GM12892 (cell line): ENCODE results near the gene MAPK12.

ENCODE experiments used
- POLR2A ChIP-seq: IDR thresholded peaks from 2 replicates; pipeline ENCODE4 v1.6.1; 2011; ENCODE audit warnings: low read depth, low read length, control low read depth
- POLR2AphosphoS5 ChIP-seq: IDR thresholded peaks from 2 replicates; pipeline ENCODE4 v1.6.1; 2011; ENCODE audit warnings: low read depth, low read length, control low read depth

- TF ChIP-seq POLR2A: no peak
- TF ChIP-seq POLR2AphosphoS5: no peak
Measured at GRCh38 chr22:50203288-50203687, 58.2 kb downstream of the MAPK12 start.
